ENCODE results near the gene PLD1.
"Not testable (repeated sequence)": the region's sequence is repeated elsewhere in the genome, so short reads cannot be mapped to it uniquely, and the experiment has no call there.

Gene PLD1

DNA sequence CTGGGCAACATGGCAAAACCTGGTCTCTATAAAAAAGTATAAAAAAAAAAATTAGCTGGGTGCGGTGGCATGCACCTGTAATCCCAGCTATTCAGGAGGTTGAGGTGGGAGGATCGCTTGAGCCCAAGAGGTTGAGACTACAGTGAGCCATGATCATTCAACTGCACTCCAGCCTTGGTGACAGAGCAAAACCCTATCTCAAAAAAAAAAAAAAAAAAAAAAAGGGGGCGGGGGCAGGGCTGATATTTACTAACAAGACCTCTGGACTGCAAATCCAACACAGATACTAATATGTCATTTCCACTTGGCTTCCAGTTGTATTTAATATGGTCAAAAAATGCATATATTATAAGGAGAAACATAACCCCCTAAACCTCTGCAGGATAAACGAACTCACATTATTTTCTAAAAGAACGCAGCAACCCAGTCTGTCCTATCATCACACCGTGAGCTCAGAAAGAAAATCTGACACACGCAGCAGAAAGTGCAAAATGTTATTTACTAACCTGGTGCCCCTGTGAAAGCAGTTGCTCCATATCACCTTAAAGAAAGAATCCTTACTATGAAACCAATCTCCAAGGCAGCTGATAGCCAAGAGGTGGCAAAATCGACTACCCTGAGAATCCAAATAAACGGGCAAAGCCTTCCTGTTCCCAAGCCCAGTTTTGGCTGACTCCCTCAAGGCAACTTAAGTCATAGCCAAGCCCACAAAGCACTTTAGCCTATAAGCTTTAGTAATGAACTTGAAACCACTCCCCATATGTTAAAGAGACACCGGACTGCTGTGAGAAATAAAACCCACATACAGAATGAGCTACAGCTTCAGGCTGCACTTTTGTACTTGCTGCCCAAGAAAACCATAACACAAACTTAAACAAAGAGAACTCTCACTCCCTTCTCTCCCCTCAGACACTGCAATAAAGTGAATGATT lies 39.3 kb downstream of the PLD1 start:
- no peak for DNase-seq

DNA sequence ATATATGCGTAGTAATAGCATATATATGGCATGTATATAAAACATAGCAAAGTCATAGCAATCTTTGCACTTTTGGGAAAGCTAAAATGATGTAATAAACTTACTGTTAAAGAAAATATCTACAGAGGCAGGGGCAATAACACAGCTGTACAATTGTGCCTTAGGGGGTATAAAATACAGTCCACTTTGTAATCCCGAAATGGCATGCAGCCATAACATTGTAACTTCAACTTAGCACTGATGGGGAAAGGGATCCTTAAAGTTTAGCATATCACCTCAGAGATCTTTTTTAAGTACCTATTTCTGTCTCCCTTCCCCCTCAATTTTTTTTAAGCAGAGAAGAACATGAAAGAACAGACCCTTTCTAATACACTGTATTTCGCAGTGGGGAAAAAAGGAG lies 40.8 kb downstream of the PLD1 start:
- DNase-seq: no peak

DNA sequence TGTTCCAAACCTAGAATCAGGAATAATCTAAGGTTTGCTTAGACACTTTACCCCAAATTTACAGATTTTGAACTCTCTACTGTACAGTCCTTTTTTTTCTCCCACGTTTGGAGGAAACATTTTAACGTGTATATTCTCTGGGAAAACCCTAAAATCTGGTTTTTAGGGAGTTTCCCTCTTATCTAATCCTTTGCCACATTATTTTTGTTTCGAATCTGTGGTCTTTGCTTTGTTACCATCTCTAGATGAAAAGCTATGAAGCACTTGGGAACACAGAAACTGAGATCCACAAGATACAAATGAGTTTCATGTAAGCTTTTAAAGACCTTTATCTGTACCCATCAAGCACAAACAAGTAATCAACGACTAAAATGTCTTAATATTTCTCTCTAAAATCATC lies 41.3 kb downstream of the PLD1 start:
- DNase-seq: no peak

DNA sequence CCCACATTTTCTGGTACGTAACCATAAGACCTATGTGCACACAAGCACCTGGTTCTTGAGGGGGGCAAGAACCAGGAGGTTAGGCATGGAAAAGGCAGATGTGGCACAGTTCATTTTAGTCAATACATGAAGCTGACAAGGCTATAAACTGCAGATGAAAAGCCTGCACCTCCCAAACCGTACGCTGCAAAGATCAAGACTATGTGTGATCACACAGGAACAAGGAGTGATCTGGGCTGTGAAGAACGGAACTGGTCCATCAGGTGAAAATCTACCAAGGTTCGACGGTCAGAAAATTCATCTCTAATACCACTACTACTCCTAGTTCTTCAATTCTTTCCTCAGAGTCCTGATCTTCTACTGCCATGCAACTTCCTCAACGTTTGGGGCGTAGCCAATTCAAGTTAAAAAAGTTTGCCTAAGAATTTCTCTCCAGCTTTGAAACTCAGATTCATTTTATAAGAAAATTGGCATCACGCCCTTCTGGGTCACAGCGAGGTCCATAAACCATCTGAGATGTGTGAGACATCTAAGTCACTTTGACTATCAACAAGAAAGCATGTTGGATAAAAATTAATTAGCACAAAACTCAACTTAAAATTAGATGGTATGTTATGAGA lies 41.9 kb downstream of the PLD1 start:
- DNase-seq: no peak

DNA sequence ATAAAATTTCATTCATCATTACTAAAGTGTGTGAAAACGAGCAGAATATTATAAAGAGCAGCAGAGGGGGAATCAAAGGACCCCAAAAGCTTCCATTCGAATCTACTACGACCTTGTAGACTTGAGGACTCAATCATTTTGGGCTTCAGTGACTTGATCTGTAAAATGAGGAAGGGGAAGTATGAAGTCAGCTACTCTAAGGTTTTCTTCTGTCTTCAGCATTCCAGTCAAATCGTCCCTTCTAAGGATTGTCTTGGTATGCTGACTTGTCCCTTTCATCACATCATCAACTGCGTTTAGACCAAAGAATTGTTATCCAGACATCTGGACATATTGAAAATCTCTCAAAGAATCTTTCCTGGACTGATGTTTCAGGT lies 44.8 kb downstream of the PLD1 start:
- DNase-seq: peak in 1 of 2 donors; percentile 12

DNA sequence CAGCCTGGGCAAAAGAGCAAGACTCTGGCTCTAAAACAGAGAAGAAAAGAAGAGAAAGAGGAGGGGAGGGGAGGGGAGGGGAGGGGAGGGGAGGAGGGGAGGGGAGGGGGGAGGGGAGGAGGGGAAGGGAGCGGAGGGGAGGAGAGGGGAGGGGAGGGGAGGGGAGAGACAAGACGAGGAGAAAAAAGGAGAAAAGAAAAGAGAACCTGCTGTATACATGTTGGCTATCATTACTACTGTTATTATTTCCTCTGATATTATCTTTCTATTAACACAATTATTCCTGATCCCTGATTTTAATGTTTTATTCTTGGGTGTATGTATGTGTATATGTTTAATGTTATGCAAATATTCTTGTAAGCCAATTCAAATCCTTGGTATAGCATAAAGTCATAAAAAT lies 46.9 kb downstream of the PLD1 start:
- DNase-seq: no peak

DNA sequence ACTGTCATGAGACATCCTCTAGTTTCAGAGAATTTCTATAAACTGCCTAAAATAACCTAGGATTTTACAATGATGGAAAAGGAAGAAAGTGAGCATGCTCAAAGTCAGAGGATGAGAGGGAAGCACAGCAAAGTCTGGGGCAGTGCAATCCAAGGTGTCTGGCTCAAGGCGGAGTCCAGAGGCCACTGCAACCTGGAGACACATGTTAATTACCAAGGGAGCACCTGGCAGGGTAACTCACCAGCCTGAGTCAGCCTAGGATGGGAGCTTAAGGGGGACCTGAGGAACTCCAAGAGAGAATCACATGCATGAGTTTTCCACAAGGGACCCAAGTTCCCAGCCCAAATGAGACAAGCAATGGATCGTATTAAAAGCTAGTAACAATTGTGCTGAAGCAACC lies 49.8 kb downstream of the PLD1 start:
- no peak for DNase-seq

DNA sequence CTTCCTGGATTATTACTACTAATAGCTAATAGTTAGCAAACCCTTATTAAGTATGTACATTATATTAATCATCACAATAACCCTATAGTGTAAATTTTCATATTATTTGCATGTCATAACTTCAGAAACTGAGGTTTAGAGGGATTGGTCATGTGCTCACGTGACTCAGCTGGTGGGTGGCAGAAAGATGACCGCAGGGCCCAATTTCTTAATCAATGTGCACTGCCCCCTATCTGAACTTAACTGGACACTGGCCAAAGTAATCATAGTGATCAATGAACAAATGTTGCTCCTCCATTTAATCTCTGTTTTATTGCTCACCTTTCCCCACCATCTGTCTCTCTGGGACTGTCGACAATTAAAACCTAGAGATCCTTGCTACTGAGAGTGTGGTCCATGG lies 52.2 kb downstream of the PLD1 start:
- DNase-seq: no peak

DNA sequence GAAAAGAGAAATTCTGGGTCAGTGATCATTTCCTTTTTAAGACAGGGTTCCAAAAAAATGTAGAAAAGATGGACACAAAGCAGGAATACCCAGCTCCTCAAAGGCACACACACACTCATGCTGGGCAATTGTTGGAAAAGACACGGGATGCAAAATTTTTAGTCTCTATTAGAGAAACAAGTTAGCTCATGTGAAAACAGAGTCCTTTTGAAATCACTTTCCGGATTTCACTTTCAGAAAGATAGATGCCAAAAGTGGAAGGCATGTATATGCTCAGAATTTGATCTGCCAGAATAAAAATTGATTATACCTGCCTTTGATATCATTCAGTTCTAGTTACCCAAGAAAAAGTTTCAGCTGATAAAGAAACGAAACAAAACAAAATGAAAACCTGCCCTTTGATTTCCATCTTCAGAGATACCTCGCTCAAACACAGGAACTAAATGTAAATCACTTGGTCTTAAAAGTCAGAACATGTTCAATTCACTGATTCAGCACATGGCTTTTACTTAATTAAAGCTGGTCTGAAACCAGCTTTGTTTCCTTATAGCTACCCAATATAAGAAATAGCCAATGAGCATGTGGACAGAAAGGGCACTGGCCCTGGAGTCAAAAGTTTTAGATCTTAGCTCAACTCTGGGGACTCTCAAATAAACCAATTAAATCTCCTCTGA lies 52.8 kb downstream of the PLD1 start:
- DNase-seq: no peak

DNA sequence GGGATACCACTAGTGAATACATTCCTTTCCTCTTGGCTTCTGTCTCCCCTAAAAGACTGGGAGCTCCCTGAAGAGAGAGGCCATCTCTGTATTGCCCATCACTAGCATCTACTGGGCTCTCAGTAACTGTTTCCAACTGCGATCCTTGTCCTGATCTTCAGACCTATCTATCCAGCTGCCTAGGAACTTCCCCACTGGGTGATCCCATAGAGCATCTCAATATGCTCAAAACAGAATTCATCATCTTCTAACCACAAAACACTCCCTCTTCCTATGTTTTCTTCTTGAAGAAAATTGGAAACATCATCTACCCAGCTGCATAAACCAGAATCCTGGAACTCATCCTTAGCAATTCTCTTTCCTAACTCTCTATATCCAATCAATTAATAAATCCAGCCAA lies 54.6 kb downstream of the PLD1 start:
- DNase-seq: no peak

DNA sequence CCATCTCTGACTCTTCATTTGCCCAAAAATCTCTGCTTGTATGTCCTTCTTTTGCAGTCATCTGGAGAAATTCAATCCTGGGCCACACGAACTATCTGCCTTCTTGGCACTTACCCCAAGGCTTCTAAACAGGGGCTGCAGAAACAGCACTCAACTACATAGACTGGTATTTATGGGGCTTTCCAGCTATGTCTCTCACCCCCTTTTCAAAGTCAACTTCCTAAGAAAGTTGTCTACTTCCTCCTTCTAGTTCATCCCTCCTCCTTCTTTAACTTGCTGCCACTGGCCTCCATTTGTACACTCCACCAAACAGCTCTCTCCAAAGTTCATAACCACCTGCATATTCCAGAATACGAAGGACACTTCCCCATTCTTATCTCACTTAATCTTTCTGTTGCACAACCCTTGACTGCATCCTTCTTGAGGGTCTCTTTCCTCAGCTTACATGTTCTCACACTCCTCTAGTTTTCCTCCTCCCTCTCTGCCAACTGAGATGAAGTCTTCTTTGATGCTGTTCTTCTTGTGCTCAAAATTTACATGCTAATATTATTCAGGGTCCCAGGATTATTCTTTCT lies 55.2 kb downstream of the PLD1 start:
- peak in 1 of 2 donors; percentile 81 for DNase-seq

DNA sequence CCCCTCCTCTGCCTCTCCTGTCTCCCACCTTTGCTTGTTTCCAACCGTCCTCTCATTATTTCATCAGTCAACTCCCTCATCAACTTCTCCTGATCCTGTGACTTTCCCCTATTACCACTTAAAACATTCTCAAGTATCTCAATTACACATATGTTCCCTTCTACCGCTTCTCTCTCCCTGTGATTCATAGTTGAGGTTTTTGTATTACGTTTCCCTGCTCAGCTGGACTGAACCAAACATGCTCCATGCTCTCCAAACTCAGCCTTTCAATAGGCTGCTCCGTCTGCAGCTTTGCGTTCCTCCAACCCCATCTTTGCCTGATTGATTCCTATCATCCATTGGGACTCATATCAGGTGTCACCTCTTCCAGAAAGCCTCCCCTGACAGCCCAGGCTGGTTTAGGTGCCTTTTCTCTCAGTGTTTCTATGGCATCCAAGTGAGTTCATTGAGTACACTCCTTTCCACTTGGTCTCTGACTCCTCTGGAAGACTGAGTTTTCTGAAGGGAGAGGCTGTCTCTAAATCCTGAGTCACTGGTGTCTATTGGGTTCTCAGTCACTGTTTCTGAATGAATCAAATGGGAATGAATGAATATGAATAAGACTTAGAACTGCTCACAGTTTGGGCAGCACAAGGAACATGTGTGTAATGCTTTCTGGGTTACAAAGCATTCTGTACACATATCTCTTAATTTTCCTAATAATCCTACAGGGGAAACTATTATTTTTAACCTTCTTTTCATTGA lies 56.4 kb downstream of the PLD1 start:
- no peak for DNase-seq

DNA sequence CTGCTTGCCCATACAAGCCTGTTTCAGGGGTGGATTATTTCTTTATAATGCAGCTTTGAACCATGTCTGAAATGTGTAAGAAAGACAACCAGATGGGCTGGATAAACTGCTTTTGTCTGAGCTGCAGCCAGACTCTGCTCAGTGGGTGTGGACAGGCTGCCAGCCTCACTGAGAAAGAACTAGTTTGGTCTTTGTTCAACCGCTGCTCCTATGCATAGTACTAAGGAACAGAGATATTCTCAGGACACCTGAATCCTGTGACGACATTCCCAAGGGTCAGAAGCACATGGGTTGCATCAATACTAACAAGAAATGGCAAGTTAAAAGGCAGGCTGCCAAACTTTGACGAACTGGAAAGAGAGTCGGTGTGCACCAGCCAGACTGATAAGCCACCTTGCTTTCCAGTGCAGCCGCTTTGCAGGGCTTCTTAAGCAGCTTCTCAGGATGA lies 57.2 kb downstream of the PLD1 start:
- no peak for DNase-seq

DNA sequence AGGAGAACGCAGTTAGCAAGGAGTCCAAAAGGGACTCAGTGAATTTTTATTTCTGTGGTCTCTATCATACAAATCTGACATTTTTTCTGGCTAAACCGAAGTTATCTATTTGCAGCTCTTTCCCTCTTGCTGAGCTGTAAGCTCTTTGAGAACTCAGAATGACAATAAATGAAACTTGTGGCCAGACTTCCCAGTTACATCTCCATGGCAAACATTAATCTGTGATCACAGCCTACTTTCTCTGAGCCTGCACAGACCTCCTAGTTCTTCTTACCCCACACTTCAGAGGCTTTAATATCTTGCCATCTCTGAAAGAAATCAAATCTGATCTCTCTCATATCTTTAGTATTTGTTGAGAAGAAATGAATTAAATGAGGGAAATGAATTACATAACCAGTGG lies 58.0 kb downstream of the PLD1 start:
- DNase-seq: no peak

DNA sequence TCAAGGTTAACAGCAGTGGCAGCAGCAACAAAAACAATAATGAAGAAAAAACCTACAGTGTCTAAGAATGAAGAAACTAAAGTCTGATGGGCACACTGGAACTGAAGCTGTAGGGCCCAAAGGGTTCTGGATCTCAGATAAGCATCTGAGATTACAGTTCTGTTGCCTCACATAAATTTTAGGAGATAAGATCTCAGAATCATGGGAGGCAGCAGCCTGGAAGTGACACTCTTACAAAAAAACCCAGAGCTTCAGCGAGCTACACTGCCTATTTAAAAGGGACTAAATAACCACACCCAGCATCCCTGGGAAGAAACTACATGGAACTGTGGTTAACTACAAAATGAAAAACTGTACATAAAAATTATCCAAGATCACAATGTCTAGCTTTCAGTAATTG lies 61.2 kb downstream of the PLD1 start:
- peak in 1 of 2 donors; percentile 7 for DNase-seq

DNA sequence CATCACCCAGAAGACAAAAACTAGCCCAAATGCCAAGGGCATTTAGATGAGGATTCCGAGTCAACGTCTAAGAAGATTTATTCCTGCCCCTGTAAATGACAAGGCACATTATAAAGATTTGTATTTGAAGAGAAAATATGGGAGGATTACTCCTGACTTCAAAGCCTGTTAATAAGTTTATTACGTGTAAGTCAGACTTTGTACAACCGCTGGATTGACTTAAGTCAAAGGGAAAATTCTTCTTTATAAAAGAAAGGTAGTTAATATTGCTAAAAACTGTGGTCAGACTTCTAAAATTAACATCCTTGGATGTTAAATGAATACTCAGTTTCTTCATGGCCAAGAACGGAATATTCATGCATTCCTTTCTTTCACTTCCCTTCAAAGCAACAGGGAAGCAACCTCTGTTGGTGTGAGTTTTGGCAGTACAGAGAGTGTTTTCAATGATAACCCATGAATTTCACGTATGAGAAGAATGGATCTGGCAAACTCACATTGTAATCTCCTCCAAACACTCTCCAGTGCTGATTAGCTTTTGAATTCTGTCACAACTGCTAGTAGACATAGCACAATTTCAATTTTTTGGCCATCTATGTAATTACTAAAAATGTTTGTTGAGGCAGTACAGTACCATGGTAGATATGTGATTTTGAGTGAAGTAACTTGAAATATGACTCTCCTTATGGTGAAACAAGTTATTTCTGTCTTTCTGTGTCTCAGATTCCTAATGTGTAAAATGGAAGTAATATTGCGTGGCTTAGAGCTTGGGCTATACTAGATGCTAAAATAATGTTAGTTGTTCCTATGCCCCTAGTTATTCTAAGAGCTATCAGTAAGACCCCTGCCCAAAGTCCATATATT lies 62.0 kb downstream of the PLD1 start:
- no peak for DNase-seq

DNA sequence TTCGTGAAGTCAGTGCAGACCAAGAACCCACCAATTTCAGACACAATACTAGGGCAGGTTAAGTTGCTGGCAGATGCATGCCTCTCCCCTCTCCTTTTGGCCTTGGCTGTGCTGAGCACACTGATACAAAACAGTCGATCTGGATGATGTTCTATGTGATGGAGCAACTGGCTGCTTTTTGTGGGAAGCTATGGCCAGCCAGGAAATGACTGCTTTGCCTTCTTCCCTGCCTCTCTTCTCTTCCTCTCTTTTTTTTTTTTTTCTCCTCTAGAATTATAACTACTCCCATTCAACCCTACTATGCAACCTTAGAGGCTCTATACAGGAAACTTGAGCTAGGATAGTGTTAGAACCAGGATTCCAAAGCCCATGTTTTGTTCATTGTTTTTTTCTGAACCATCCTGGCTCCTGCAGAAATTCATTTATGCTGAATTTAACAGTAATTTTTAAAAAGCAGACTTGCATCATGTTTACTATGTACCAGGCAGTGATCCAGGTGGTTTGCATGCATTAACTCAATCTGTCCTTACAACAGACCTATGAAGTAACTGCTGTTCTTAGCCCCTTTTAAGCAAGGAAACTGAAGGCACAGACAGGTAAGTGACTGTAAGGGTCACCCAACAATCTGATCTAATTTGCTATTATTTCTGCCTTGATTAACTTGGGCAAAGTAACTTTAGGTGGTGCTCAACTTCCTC lies 62.9 kb downstream of the PLD1 start:
- DNase-seq: no peak

DNA sequence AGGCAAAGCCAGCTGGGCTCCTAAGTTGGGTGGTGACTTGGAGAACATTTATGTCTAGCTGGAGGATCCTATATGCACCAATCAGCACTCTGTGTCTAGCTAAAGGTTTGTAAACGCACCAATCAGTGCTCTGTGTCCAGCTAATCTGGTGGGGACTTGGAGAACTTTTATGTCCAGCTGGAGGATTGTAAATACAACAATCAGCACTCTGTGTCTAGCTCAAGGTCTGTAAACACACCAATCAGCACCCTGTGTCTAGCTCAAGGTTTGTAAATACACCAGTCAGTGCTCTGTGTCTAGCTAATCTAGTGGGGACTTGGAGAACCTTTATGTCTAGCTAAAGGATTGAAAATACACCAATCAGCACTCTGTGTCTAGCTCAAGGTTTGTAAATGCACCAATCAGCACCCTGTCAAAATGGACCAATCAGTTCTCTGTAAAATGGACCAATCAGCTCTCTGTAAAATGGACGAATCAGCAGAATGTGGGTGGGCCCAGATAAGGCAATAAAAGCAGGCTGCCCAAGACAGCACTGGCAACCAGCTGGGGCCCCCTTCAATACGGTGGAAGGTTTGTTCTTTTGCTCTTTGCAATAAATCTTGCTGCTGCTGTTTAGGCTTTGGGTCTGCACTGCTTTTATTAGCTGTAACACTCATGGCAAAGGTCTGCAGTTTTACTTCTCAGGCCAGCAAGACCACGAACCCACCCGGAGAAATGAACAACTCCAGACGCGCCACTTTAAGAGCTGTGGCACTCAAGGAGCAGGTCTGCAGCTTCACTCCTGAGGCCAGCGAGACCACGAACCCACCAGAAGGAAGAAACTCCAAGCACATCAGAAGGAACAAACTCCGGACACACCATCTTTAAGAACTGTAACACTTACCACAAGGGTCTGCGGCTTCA lies 63.7 kb downstream of the PLD1 start:
- DNase-seq: not testable (repeated sequence)

DNA sequence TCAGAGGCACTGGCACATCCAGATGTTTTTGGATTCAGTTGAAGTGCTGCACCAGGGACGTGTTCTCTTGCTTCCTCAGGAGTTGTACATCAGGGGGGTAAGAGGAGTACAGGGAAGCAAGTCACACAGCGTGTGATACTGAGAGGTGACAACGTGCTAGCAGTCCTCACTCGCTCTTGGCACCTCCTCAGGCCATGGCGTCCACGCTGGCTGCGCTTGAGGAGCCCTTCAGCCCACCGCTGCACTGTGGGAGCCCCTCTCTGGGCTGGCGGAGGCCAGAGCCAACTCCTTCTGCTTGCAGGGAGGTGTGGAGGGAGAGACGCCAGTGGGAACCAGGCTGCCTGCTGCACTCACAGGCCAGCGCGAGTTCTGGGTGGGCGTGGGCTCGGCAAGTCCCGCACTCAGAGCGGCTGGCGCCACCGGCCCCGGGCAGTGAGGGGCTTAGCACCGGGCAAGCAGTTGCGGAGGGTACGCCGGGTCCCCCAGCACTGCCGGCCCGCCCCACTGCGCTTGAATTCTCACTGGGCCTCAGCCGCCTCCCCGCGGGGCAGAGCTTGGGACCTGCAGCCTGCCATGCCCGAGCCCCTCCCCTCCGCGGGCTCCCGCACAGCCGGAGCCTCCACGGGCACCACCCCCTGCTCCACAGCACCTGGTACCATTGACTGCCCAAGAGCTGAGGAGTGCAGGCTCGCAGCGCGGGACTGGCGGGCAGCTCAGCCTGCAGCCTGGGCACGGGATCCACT lies 64.5 kb downstream of the PLD1 start:
- DNase-seq: no peak

Measured in bone marrow (tissue), 2 donors.